GM12801 (cell line): Measurements from ENCODE around the gene TRHDE.

Source experiments
- CTCF ChIP-seq: IDR thresholded peaks from one replicate; pipeline ENCODE4 v1.5.1; 2011; ENCODE audit warnings: control low read depth; ENCODE audit not compliant: insufficient read length; ENCODE audit errors: extremely low read depth

Gene TRHDE

GRCh38 chr12:72273851-72274351 is 1.7 kb downstream of the TRHDE start:
- TF ChIP-seq CTCF = no peak

GRCh38 chr12:72274931-72275330 is 2.8 kb downstream of the TRHDE start:
- TF ChIP-seq CTCF = no peak

GRCh38 chr12:72275526-72275925 is 3.4 kb downstream of the TRHDE start:
- no peak for TF ChIP-seq CTCF

GRCh38 chr12:72276181-72276805 is 4.1 kb downstream of the TRHDE start:
- TF ChIP-seq CTCF = no peak

- no peak for TF ChIP-seq CTCF
Measured at GRCh38 chr12:72277415-72277814, 5.2 kb downstream of the TRHDE start.

GRCh38 chr12:72278894-72279293 is 6.7 kb downstream of the TRHDE start:
- TF ChIP-seq CTCF = no peak

GRCh38 chr12:72281126-72281525 is 9.0 kb downstream of the TRHDE start:
- no peak for TF ChIP-seq CTCF
